ENCODE data around the gene CD200R1.

Gene CD200R1

GRCh38 chr3:112972158-112972557 is 2.7 kb downstream of the CD200R1 start:
- no peaks in the 10 kb centered on the region for H3K9me3 ChIP-seq (ENCODE audit: control insufficient read depth, insufficient read depth, low read length)
- no peaks in the 10 kb centered on the region for H3K36me3 ChIP-seq (ENCODE audit: control insufficient read depth, insufficient read depth, low read length)
- no peak overlapping the region for H3K4me3 ChIP-seq (ENCODE audit: low read depth, low read length)
- H3K4me1 ChIP-seq (ENCODE audit: control insufficient read depth, insufficient read depth, low read length): no peaks in the 10 kb centered on the region
- no peaks in the 10 kb centered on the region for H3K27me3 ChIP-seq (ENCODE audit: control insufficient read depth, insufficient read depth, low read length)
- H3K9ac ChIP-seq (ENCODE audit: low read depth, low read length): no peak overlapping the region

DNA sequence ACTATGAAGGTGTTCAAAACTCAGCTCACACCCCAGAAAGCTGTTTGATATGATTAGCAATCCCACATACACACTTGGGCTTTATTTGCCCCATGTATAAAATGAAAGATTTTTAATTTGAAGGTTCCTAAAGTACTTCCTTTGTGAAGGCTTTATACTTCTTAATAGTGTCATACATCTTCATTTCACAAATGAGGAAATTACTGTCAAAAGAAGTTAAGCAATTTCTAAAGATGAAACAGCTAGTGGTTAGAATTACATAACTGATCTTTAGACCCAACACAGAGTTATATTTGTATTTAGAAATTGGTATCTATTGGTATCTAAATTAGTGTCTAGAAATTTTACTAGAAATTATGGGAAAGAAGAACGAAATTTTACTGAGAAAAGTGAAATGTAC is 7.1 kb downstream of the CD200R1 start:
- H3K36me3 ChIP-seq (ENCODE audit: control insufficient read depth, insufficient read depth, low read length): no peaks in the 10 kb centered on the region
- peaks cover 6% of the 10 kb centered on the region for H3K9me3 ChIP-seq (ENCODE audit: control insufficient read depth, insufficient read depth, low read length)
- H3K9ac ChIP-seq (ENCODE audit: low read depth, low read length): no peak overlapping the region
- no peak overlapping the region for H3K4me3 ChIP-seq (ENCODE audit: low read depth, low read length)
- no peaks in the 10 kb centered on the region for H3K27me3 ChIP-seq (ENCODE audit: control insufficient read depth, insufficient read depth, low read length)
- H3K4me1 ChIP-seq (ENCODE audit: control insufficient read depth, insufficient read depth, low read length): no peaks in the 10 kb centered on the region

GRCh38 chr3:112967425-112967824 is 7.5 kb downstream of the CD200R1 start:
- H3K4me3 ChIP-seq (ENCODE audit: low read depth, low read length): no peak overlapping the region
- H3K9me3 ChIP-seq (ENCODE audit: control insufficient read depth, insufficient read depth, low read length): peaks cover 6% of the 10 kb centered on the region
- no peaks in the 10 kb centered on the region for H3K36me3 ChIP-seq (ENCODE audit: control insufficient read depth, insufficient read depth, low read length)
- no peaks in the 10 kb centered on the region for H3K27me3 ChIP-seq (ENCODE audit: control insufficient read depth, insufficient read depth, low read length)
- H3K9ac ChIP-seq (ENCODE audit: low read depth, low read length): no peak overlapping the region
- no peaks in the 10 kb centered on the region for H3K4me1 ChIP-seq (ENCODE audit: control insufficient read depth, insufficient read depth, low read length)

GRCh38 chr3:112966633-112967032 is 8.3 kb downstream of the CD200R1 start:
- H3K9me3 ChIP-seq (ENCODE audit: control insufficient read depth, insufficient read depth, low read length): peaks cover 6% of the 10 kb centered on the region
- no peak overlapping the region for H3K9ac ChIP-seq (ENCODE audit: low read depth, low read length)
- no peak overlapping the region for H3K4me3 ChIP-seq (ENCODE audit: low read depth, low read length)
- no peaks in the 10 kb centered on the region for H3K4me1 ChIP-seq (ENCODE audit: control insufficient read depth, insufficient read depth, low read length)
- H3K27me3 ChIP-seq (ENCODE audit: control insufficient read depth, insufficient read depth, low read length): no peaks in the 10 kb centered on the region
- no peaks in the 10 kb centered on the region for H3K36me3 ChIP-seq (ENCODE audit: control insufficient read depth, insufficient read depth, low read length)

DNA sequence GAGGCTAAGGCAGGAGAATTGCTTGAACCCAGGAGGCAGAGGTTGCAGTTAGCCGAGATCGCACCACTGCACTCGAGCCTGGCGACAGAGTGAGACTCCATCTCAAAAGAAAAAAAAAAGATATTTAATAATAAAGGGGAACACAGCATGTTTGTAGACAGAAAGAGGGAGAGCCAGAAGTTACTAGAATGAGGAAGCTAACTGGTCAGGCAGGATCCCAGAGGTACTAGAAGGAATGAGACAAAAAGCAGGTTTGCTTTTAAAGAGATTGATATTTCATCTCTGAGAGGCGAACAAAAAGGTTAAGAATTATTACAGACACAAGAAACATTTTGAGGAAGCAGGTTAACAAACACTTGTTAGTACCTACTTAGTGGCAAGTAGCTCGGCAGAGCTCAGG is 9.2 kb downstream of the CD200R1 start:
- Histone ChIP-seq H3K9ac (ENCODE audit: low read depth, low read length) (no peak overlapping the region), H3K4me3 (ENCODE audit: low read depth, low read length) (no peak overlapping the region), H3K4me1 (ENCODE audit: control insufficient read depth, insufficient read depth, low read length) (no peaks in the 10 kb centered on the region), H3K27me3 (ENCODE audit: control insufficient read depth, insufficient read depth, low read length) (no peaks in the 10 kb centered on the region), H3K36me3 (ENCODE audit: control insufficient read depth, insufficient read depth, low read length) (no peaks in the 10 kb centered on the region), H3K9me3 (ENCODE audit: control insufficient read depth, insufficient read depth, low read length) (peaks cover 6% of the 10 kb centered on the region)

GRCh38 chr3:112963683-112964082 is 11.2 kb downstream of the CD200R1 start:
- no peaks in the 10 kb centered on the region for H3K36me3 ChIP-seq (ENCODE audit: control insufficient read depth, insufficient read depth, low read length)
- no peaks in the 10 kb centered on the region for H3K27me3 ChIP-seq (ENCODE audit: control insufficient read depth, insufficient read depth, low read length)
- H3K9ac ChIP-seq (ENCODE audit: low read depth, low read length): no peak overlapping the region
- H3K4me1 ChIP-seq (ENCODE audit: control insufficient read depth, insufficient read depth, low read length): peaks cover 6% of the 10 kb centered on the region
- peaks cover 6% of the 10 kb centered on the region for H3K9me3 ChIP-seq (ENCODE audit: control insufficient read depth, insufficient read depth, low read length)
- H3K4me3 ChIP-seq (ENCODE audit: low read depth, low read length): no peak overlapping the region

GRCh38 chr3:112958811-112959560 is 15.9 kb downstream of the CD200R1 start:
- H3K36me3 ChIP-seq (ENCODE audit: control insufficient read depth, insufficient read depth, low read length): no peaks in the 10 kb centered on the region
- no peaks in the 10 kb centered on the region for H3K27me3 ChIP-seq (ENCODE audit: control insufficient read depth, insufficient read depth, low read length)
- no peak overlapping the region for H3K4me3 ChIP-seq (ENCODE audit: low read depth, low read length)
- H3K4me1 ChIP-seq (ENCODE audit: control insufficient read depth, insufficient read depth, low read length): peaks cover 6% of the 10 kb centered on the region
- H3K9ac ChIP-seq (ENCODE audit: low read depth, low read length): no peak overlapping the region
- H3K9me3 ChIP-seq (ENCODE audit: control insufficient read depth, insufficient read depth, low read length): peaks cover 3% of the 10 kb centered on the region

GRCh38 chr3:112956351-112956750 is 18.6 kb downstream of the CD200R1 start:
- no peaks in the 10 kb centered on the region for H3K27me3 ChIP-seq (ENCODE audit: control insufficient read depth, insufficient read depth, low read length)
- H3K9me3 ChIP-seq (ENCODE audit: control insufficient read depth, insufficient read depth, low read length): no peaks in the 10 kb centered on the region
- H3K4me3 ChIP-seq (ENCODE audit: low read depth, low read length): no peak overlapping the region
- no peaks in the 10 kb centered on the region for H3K36me3 ChIP-seq (ENCODE audit: control insufficient read depth, insufficient read depth, low read length)
- H3K9ac ChIP-seq (ENCODE audit: low read depth, low read length): no peak overlapping the region
- H3K4me1 ChIP-seq (ENCODE audit: control insufficient read depth, insufficient read depth, low read length): peaks cover 6% of the 10 kb centered on the region

DNA sequence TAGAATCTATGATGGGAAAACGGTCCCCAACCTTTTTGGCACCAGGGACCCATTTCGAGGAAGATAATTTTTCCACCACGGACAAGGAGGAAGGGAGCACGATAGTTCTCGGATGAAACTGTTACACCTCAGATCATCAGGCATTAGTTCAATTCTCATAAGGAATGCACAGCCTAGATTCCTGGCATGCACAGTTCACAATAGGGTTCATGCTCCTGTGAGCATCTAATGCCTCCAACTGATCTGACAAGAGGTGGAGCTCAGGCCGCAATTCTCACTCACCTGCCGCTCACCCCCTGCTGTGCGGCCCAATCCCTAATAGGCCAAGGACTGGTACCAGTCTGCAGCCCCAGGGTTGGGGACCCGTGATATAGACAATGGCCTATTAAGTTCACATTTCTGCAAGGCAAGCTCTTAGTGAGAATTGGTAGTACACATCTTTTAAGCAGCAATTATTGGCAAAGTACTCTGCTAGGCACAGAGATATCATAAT is 26.5 kb downstream of the CD200R1 start:
- H3K9ac ChIP-seq (ENCODE audit: low read depth, low read length): no peak overlapping the region
- no peaks in the 10 kb centered on the region for H3K4me1 ChIP-seq (ENCODE audit: control insufficient read depth, insufficient read depth, low read length)
- no peaks in the 10 kb centered on the region for H3K36me3 ChIP-seq (ENCODE audit: control insufficient read depth, insufficient read depth, low read length)
- H3K4me3 ChIP-seq (ENCODE audit: low read depth, low read length): no peak overlapping the region
- no peaks in the 10 kb centered on the region for H3K9me3 ChIP-seq (ENCODE audit: control insufficient read depth, insufficient read depth, low read length)
- no peaks in the 10 kb centered on the region for H3K27me3 ChIP-seq (ENCODE audit: control insufficient read depth, insufficient read depth, low read length)

DNA sequence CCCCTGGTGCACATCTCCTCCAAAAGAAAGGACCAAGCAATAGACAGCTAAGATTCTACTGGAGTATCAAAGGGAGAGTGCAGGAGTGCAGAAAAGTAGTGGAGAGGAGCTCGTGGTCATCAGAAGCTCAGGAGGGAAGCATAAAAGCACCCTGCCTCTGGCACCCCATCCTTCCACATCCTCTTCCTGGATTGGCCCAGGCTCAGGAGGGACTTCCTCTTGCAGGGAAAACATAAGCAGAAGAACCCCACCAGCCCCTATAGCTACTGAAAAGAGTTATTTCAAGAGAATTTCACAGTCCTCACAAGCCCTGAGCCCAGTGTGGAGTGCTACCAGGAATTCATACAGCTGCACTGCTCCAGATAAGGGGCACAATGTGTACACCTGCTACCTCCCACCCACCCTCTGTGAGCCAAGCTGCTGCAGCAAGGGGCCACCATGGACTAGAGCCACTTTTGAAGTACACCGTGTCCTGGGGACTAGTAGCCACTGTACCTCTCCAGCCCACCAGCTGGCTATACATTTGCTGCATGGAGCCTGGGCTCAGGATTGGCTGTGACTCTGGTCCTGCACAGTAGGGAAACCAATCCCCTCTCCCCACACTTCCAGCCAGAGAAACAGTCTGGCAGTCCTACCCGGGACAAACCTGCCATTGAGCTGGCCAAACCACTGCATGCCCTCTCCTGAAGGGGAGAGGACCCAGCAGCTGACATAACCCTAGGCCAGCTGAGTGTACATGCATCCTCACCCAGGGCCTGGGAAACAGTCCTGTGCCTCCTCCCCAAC is 43.0 kb downstream of the CD200R1 start:
- Histone ChIP-seq H3K27me3 (ENCODE audit: control insufficient read depth, insufficient read depth, low read length) (no peaks in the 10 kb centered on the region), H3K9me3 (ENCODE audit: control insufficient read depth, insufficient read depth, low read length) (no peaks in the 10 kb centered on the region), H3K4me1 (ENCODE audit: control insufficient read depth, insufficient read depth, low read length) (no peaks in the 10 kb centered on the region), H3K36me3 (ENCODE audit: control insufficient read depth, insufficient read depth, low read length) (no peaks in the 10 kb centered on the region), H3K9ac (ENCODE audit: low read depth, low read length) (no peak overlapping the region), H3K4me3 (ENCODE audit: low read depth, low read length) (no peak overlapping the region)

DNA sequence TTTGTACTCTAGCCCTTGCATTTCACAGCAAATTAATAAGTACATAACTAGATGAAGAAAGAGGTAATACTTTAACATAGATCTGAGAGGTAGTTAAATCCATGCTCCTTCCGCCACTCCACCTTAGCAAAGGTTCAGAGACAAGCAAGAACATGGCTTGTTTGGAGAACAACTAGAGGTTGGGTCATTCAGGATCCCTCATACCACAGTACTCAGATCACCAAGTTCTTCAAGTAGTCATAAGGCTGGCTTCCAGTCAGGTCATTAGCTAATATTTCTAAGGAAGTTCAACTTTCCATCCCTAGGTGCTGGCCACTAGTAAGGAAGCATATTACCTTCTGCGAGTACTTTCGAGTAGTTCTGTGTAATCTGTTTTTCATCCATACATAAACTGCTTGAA is 44.1 kb downstream of the CD200R1 start:
- Histone ChIP-seq H3K9me3 (ENCODE audit: control insufficient read depth, insufficient read depth, low read length) (no peaks in the 10 kb centered on the region), H3K27me3 (ENCODE audit: control insufficient read depth, insufficient read depth, low read length) (no peaks in the 10 kb centered on the region), H3K36me3 (ENCODE audit: control insufficient read depth, insufficient read depth, low read length) (no peaks in the 10 kb centered on the region), H3K4me1 (ENCODE audit: control insufficient read depth, insufficient read depth, low read length) (no peaks in the 10 kb centered on the region), H3K9ac (ENCODE audit: low read depth, low read length) (no peak overlapping the region), H3K4me3 (ENCODE audit: low read depth, low read length) (no peak overlapping the region)

DNA sequence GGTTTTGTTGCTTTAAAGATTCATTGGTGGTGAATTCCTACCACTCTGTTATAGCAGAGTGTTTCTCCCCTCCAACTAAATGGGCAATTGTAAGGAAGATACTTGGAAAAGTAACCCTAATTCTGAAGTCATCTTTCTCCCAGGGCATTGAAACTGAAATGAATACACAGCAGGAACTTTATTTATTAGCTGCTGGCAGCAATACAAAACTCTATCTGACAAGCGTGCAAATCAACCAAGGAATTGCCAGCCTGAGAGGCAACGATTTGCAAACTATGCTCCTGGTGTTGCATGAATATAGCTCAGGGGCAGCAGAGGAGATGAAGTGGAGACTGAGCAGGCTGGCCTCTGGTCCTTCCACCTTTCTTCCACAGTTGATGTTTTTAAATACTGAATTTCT is 48.9 kb downstream of the CD200R1 start:
- H3K4me3 ChIP-seq (ENCODE audit: low read depth, low read length): no peak overlapping the region
- H3K9ac ChIP-seq (ENCODE audit: low read depth, low read length): no peak overlapping the region
- H3K9me3 ChIP-seq (ENCODE audit: control insufficient read depth, insufficient read depth, low read length): no peaks in the 10 kb centered on the region
- no peaks in the 10 kb centered on the region for H3K4me1 ChIP-seq (ENCODE audit: control insufficient read depth, insufficient read depth, low read length)
- no peaks in the 10 kb centered on the region for H3K36me3 ChIP-seq (ENCODE audit: control insufficient read depth, insufficient read depth, low read length)
- H3K27me3 ChIP-seq (ENCODE audit: control insufficient read depth, insufficient read depth, low read length): no peaks in the 10 kb centered on the region

Measured in iPS-15b (cell line).